Bronchial epithelial cell (primary cell): Measurements from ENCODE around the gene REXO5. TPM values are rescaled to one million over a fixed set of nuclear protein-coding genes. Genes with fewer than 3 reads are reported as not detected.
A peak's percentile ranks its signal among the peaks of the same experiment; 100 is the strongest.

Experiments used
- DNase-seq: peaks from one replicate; pipeline ENCODE4 v3.0.0-alpha.2; 2010; ENCODE audit warnings: low read depth
- FAIRE-seq: peaks from 2 replicates; lab custom pipeline; 2011; peaks lifted over from hg19 to GRCh38; lab: Jason Lieb, UNC
- H3K27me3 ChIP-seq: 2 replicates; pipeline ENCODE4 v1.5.1; 2011; ENCODE audit warnings: low read length; ENCODE audit not compliant: control insufficient read depth, insufficient read depth
- H3K36me3 ChIP-seq: 2 replicates; pipeline ENCODE4 v1.5.1; 2011; ENCODE audit warnings: low read length; ENCODE audit not compliant: control insufficient read depth, insufficient read depth
- H3K4me3 ChIP-seq: 2 replicates; pipeline ENCODE4 v1.5.1; 2011; ENCODE audit warnings: mild to moderate bottlenecking, low read depth, low read length, control low read depth
- total RNA-seq: library from RNA; depleted of rRNA; stranded (reverse); fragments of >200 nt; gene quantifications from 2 replicates; pipeline ENCODE4 v1.2.1, GENCODE V29; 2014
- TF ChIP-seq, protein P1 (sequence below): IDR thresholded peaks from 2 replicates; pipeline ENCODE4 v1.5.1; 2011; ENCODE audit warnings: mild to moderate bottlenecking, moderate library complexity, low read length, control low read depth, inconsistent platforms; ENCODE audit not compliant: insufficient read depth, severe bottlenecking

The REXO5 gene
- total RNA-seq, 1 donor from 2014 or later, result 1.1 TPM

DNA sequence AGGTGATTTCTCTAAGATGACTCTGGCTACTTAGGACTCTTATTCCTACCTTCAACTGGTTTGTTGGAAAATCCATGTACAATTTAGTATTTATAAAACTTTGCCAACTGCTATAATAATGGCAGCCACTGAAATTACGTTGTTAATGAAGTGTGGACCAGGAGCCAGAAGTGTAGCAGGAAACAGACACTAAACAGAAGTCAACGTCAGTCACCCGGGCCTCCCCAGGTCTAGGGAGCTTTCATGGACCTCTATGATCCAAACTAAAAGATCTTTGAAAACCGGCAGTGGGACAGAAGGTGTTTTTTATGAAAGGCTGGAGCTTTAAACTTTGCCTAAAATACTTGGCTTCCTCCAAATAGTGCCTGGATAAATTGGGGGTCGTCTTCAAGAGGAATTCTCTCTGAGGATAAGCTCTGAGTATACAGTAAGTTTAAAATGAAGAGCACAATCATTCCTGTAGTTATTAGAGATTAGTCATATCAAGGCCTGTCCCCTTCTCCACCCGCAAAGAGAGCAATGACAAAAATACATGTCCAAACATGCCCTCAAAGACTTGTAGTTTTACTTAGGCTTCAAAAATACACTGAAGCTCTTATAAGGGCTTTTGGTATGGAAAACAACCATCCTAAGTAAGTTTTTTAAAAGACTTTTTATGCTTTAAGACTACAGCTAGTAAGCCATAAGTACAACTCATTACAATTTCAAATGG, 59.2 kb downstream of the REXO5 start:
- DNase-seq (peak; percentile 95), FAIRE-seq (no peak)
- H3K4me3 ChIP-seq, result no peak overlapping the region
- H3K27me3 ChIP-seq, result no peaks in the 10 kb centered on the region
- H3K36me3 ChIP-seq, result peaks cover 6% of the 10 kb centered on the region
- TF ChIP-seq, protein P1, sequence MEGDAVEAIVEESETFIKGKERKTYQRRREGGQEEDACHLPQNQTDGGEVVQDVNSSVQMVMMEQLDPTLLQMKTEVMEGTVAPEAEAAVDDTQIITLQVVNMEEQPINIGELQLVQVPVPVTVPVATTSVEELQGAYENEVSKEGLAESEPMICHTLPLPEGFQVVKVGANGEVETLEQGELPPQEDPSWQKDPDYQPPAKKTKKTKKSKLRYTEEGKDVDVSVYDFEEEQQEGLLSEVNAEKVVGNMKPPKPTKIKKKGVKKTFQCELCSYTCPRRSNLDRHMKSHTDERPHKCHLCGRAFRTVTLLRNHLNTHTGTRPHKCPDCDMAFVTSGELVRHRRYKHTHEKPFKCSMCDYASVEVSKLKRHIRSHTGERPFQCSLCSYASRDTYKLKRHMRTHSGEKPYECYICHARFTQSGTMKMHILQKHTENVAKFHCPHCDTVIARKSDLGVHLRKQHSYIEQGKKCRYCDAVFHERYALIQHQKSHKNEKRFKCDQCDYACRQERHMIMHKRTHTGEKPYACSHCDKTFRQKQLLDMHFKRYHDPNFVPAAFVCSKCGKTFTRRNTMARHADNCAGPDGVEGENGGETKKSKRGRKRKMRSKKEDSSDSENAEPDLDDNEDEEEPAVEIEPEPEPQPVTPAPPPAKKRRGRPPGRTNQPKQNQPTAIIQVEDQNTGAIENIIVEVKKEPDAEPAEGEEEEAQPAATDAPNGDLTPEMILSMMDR, result no peak

GRCh38 chr16:20866145-20866772, 59.9 kb downstream of the REXO5 start:
- peaks cover 5% of the 10 kb centered on the region for H3K36me3 ChIP-seq
- FAIRE-seq, result no peak
- peak; percentile 89 for DNase-seq
- TF ChIP-seq, protein P1, result no peak
- no peak overlapping the region for H3K4me3 ChIP-seq
- no peaks in the 10 kb centered on the region for H3K27me3 ChIP-seq

DNA sequence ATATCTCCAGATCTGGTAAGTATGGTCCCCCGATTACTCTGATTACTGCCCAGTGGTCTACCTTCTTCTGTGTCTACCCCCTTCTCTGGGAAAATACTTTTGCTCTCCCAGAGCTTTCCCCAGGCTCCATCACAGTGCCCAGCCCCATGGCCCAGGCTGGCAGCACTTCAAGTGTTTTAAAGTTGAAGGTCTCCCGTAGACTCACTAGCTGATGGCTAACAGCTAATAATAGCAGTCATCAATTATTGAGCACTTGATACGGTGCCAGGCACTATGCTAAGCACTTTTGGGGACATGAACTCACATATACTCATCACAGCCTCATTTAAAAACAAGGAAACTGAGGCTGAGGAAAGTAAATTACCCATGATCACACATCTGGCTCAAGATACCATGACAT, 60.5 kb downstream of the REXO5 start:
- no peak overlapping the region for H3K4me3 ChIP-seq
- no peaks in the 10 kb centered on the region for H3K27me3 ChIP-seq
- DNase-seq (no peak), FAIRE-seq (no peak)
- TF ChIP-seq, protein P1, result no peak
- peaks cover 5% of the 10 kb centered on the region for H3K36me3 ChIP-seq

GRCh38 chr16:20867585-20867984, 61.3 kb downstream of the REXO5 start:
- Histone ChIP-seq H3K4me3 (no peak overlapping the region), H3K27me3 (no peaks in the 10 kb centered on the region), H3K36me3 (no peaks in the 10 kb centered on the region)
- TF ChIP-seq, protein P1, result no peak
- FAIRE-seq (no peak), DNase-seq (peak; percentile 32)

DNA sequence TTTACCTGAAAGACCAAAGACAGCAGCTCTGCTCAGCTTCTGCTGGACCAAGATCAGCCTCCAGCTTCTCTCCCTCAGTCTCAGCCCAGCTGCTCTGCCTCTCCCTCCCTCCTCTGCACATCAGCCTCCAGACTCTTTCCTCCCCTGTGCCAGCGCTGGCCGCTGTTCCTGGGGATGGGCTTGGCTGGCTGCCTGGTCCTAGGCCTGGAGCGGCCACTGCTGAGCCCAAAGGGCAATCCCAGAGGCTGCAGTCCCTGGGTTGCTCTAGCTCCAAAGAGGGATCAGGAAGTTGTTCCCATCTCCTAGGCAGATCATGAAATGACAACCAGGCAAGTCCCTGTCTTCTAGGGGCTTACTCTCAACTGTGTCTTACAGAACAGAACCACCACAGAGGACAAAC, 62.6 kb downstream of the REXO5 start:
- Histone ChIP-seq H3K27me3 (no peaks in the 10 kb centered on the region), H3K4me3 (no peak overlapping the region), H3K36me3 (no peaks in the 10 kb centered on the region)
- FAIRE-seq (no peak), DNase-seq (no peak)
- TF ChIP-seq, protein P1, result no peak
